ENCODE measurements around the gene SNX32.

DNA sequence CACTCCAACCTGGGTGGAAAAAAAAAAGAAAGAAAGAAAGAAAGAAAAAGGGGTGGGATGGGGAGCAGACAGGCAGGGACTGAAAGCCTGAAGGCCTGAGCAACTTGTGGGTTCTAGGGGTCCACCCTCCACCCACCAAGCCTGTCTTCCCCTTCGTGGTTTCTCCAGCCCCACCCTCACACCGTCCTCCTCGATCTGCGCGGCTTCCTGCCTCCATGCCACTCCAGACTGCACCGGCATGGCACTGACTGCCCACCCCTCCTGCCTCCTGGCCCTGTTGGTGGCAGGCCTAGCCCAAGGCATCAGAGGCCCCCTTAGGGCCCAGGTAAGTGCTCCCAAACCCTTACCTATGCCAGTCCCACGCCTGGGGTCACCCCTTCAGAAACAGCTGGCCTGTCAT lies 45.9 kb downstream of the SNX32 start, which contains the start of gene CTSW:
- TF ChIP-seq, protein P1, sequence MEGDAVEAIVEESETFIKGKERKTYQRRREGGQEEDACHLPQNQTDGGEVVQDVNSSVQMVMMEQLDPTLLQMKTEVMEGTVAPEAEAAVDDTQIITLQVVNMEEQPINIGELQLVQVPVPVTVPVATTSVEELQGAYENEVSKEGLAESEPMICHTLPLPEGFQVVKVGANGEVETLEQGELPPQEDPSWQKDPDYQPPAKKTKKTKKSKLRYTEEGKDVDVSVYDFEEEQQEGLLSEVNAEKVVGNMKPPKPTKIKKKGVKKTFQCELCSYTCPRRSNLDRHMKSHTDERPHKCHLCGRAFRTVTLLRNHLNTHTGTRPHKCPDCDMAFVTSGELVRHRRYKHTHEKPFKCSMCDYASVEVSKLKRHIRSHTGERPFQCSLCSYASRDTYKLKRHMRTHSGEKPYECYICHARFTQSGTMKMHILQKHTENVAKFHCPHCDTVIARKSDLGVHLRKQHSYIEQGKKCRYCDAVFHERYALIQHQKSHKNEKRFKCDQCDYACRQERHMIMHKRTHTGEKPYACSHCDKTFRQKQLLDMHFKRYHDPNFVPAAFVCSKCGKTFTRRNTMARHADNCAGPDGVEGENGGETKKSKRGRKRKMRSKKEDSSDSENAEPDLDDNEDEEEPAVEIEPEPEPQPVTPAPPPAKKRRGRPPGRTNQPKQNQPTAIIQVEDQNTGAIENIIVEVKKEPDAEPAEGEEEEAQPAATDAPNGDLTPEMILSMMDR (IDR thresholded peaks at IDR 0.05) = no peak
- no peak for TF ChIP-seq ZFX (IDR thresholded peaks at IDR 0.05; ENCODE audit: borderline replicate concordance)
